ENCODE results near the gene MRAS.

GRCh38 chr3:138359919-138360868 lies 11.8 kb downstream of the MRAS start:
- no peak for TF ChIP-seq CTCF (IDR thresholded peaks at IDR 0.05)
- no peak for TF ChIP-seq EP300 (IDR thresholded peaks at IDR 0.05)

Data from esophagus muscularis mucosa (tissue), 3 donors.